ENCODE data around the gene ADARB2.

GRCh38 chr10:1244493-1244892 lies 492.8 kb downstream of the ADARB2 start:
- TF ChIP-seq GABPA (IDR thresholded peaks at IDR 0.05 in 1 of 2, conservative IDR thresholded peaks at IDR 0.05 in 1 of 2), result no peak
- TF ChIP-seq ATF3 (IDR thresholded peaks at IDR 0.05), result no peak
- TF ChIP-seq CTCF (IDR thresholded peaks at IDR 0.05; ENCODE audit: low read depth, low read length, missing input control), result no peak
- no peak for TF ChIP-seq SP1 (IDR thresholded peaks at IDR 0.05)
- TF ChIP-seq TAF1 (conservative IDR thresholded peaks at IDR 0.05), result no peak
- TF ChIP-seq RAD21 (IDR thresholded peaks at IDR 0.05), result no peak
- TF ChIP-seq MAX (IDR thresholded peaks at IDR 0.05), result no peak
- no peak for TF ChIP-seq REST (IDR thresholded peaks at IDR 0.05)
- no peak for TF ChIP-seq HNF4A (conservative IDR thresholded peaks at IDR 0.05)
- no peak for TF ChIP-seq ZBTB33 (IDR thresholded peaks at IDR 0.05)
- no peak for TF ChIP-seq JUND (IDR thresholded peaks at IDR 0.05)
- no peak for TF ChIP-seq YY1 (IDR thresholded peaks at IDR 0.05)
